Measurements from ENCODE around the gene HADHA.
A peak's percentile ranks its signal among the peaks of the same experiment; 100 is the strongest.

Gene HADHA

GRCh38 chr2:26237868-26238267, 6.6 kb downstream of the HADHA start:
- H3K27ac ChIP-seq: no peak overlapping the region
- ChIA-PET POLR2A (ENCODE audit: low non-redundant PET) (no interaction called here), CTCF (no interaction called here)
- no peak for TF ChIP-seq CTCF (conservative IDR thresholded peaks at IDR 0.05; ENCODE audit: low read depth)
- no peak for DNase-seq (ENCODE audit: low spot score)

- no peak overlapping the region for H3K27ac ChIP-seq
- POLR2A ChIA-PET (ENCODE audit: low non-redundant PET): no interaction called here
- CTCF ChIA-PET: interaction anchor here (0.6 to 1.0 kb wide), 4 partner anchors 16 to 409 kb away, joined by 3 read pairs; no protein-coding TSS in a partner anchor
- TF ChIP-seq CTCF (conservative IDR thresholded peaks at IDR 0.05; ENCODE audit: low read depth): peak; percentile 17; the same call in 1 of the 2 replicates
- DNase-seq (ENCODE audit: low spot score): no peak
Measured at GRCh38 chr2:26235089-26235488, 9.3 kb downstream of the HADHA start.

GRCh38 chr2:26230806-26231205, 13.6 kb downstream of the HADHA start:
- H3K27ac ChIP-seq: no peak overlapping the region
- CTCF ChIA-PET: no interaction called here
- TF ChIP-seq CTCF (conservative IDR thresholded peaks at IDR 0.05; ENCODE audit: low read depth): no peak
- POLR2A ChIA-PET (ENCODE audit: low non-redundant PET): no interaction called here
- no peak for DNase-seq (ENCODE audit: low spot score)

- POLR2A ChIA-PET (ENCODE audit: low non-redundant PET): no interaction called here
- DNase-seq (ENCODE audit: low spot score): no peak
- TF ChIP-seq CTCF (conservative IDR thresholded peaks at IDR 0.05; ENCODE audit: low read depth): no peak
- CTCF ChIA-PET: no interaction called here
- no peak overlapping the region for H3K27ac ChIP-seq
Measured at GRCh38 chr2:26229595-26229994, 14.8 kb downstream of the HADHA start.

GRCh38 chr2:26224095-26224494, 20.3 kb downstream of the HADHA start:
- H3K27ac ChIP-seq: no peak overlapping the region
- no peak for TF ChIP-seq CTCF (conservative IDR thresholded peaks at IDR 0.05; ENCODE audit: low read depth)
- POLR2A ChIA-PET (ENCODE audit: low non-redundant PET): no interaction called here
- no peak for DNase-seq (ENCODE audit: low spot score)
- CTCF ChIA-PET: interaction anchor here (1.2 kb wide), 1 partner anchor 273 kb away, joined by 3 read pairs; no protein-coding TSS in a partner anchor

- no peak for DNase-seq (ENCODE audit: low spot score)
- H3K27ac ChIP-seq: no peak overlapping the region
- TF ChIP-seq CTCF (conservative IDR thresholded peaks at IDR 0.05; ENCODE audit: low read depth): no peak
- ChIA-PET CTCF (no interaction called here), POLR2A (ENCODE audit: low non-redundant PET) (no interaction called here)
Measured at GRCh38 chr2:26223018-26223417, 21.4 kb downstream of the HADHA start.

- POLR2A ChIA-PET (ENCODE audit: low non-redundant PET): no interaction called here
- TF ChIP-seq CTCF (conservative IDR thresholded peaks at IDR 0.05; ENCODE audit: low read depth): no peak
- no peak overlapping the region for H3K27ac ChIP-seq
- DNase-seq (ENCODE audit: low spot score): no peak
- CTCF ChIA-PET: no interaction called here
Measured at GRCh38 chr2:26217720-26218119, 26.7 kb downstream of the HADHA start.
